Muscle layer of duodenum (tissue), 2 donors: Measurements from ENCODE around the gene TKT.

ENCODE experiments used
- H3K27ac ChIP-seq: one replicate; pipeline ENCODE4 v1.7.0; 2013; ENCODE audit warnings: mild to moderate bottlenecking, low read length
- H3K27me3 ChIP-seq: one replicate; pipeline ENCODE4 v1.7.0; 2013; ENCODE audit warnings: low read depth, mild to moderate bottlenecking, control low read depth, low read length
- H3K36me3 ChIP-seq, 2 donors: one replicate each; pipeline ENCODE4 v1.7.0; 2013; ENCODE audit warnings: low read length in 2 of 2, control low read depth in 1 of 2, mild to moderate bottlenecking in 1 of 2; ENCODE audit not compliant: insufficient read depth in 2 of 2, control insufficient read depth in 1 of 2
- H3K4me1 ChIP-seq, 2 donors: one replicate each; pipeline ENCODE4 v1.7.0; 2013; ENCODE audit warnings: low read length in 2 of 2, mild to moderate bottlenecking in 2 of 2, control low read depth in 1 of 2, moderate library complexity in 1 of 2; ENCODE audit not compliant: insufficient read depth in 2 of 2, control insufficient read depth in 1 of 2
- H3K4me3 ChIP-seq, 2 donors: one replicate each; pipeline ENCODE4 v1.7.0; 2013; ENCODE audit warnings: low read length in 2 of 2, low read depth in 1 of 2, mild to moderate bottlenecking in 1 of 2
- H3K9me3 ChIP-seq, 2 donors: one replicate each; pipeline ENCODE4 v1.7.0; 2013; ENCODE audit warnings: low read length in 2 of 2, control low read depth in 1 of 2, mild to moderate bottlenecking in 1 of 2; ENCODE audit not compliant: control insufficient read depth in 1 of 2
- donor health status: healthy.

The TKT gene

GRCh38 chr3:53250881-53251605, 4.8 kb downstream of the TKT start:
- no peaks in the 10 kb centered on the region for H3K9me3 ChIP-seq
- H3K36me3 ChIP-seq: no peaks in the 10 kb centered on the region
- H3K27me3 ChIP-seq: no peaks in the 10 kb centered on the region
- peaks cover 9 to 54% of the 10 kb centered on the region in 2 donors for H3K4me1 ChIP-seq
- peak overlapping the region; percentile 16 for H3K27ac ChIP-seq
- peak overlapping the region in 1 of 2 donors; percentile 98 for H3K4me3 ChIP-seq

DNA sequence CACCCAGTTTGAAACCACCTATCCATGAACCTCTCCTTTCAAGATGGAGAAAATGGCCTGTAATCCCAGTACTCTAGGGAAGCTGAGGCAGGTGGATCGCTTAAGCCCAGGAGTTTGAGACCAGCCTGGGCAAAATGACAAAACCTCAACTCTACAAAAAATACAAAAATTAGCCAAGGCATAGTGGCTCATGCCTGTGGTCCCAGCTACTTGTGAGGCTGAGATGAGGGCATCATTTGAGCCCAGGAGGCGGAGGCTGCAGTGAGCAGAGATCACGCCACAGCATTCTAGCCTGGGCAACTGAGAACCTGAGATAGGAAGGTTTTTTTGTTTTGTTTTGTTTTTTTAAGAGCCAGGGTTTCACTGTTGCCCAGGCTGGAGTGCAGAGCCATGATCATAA, 5.4 kb downstream of the TKT start:
- Histone ChIP-seq H3K36me3 (peaks cover 0 to 4% of the 10 kb centered on the region in 2 donors), H3K27ac (peak overlapping the region; percentile 31), H3K4me3 (no peak overlapping the region), H3K27me3 (no peaks in the 10 kb centered on the region), H3K4me1 (peaks cover 9 to 53% of the 10 kb centered on the region in 2 donors), H3K9me3 (no peaks in the 10 kb centered on the region)

GRCh38 chr3:53248161-53248560, 7.7 kb downstream of the TKT start:
- peaks cover 5 to 54% of the 10 kb centered on the region in 2 donors for H3K4me1 ChIP-seq
- no peaks in the 10 kb centered on the region for H3K27me3 ChIP-seq
- no peak overlapping the region for H3K4me3 ChIP-seq
- no peaks in the 10 kb centered on the region for H3K9me3 ChIP-seq
- H3K27ac ChIP-seq: no peak overlapping the region
- peaks cover 0 to 4% of the 10 kb centered on the region in 2 donors for H3K36me3 ChIP-seq

DNA sequence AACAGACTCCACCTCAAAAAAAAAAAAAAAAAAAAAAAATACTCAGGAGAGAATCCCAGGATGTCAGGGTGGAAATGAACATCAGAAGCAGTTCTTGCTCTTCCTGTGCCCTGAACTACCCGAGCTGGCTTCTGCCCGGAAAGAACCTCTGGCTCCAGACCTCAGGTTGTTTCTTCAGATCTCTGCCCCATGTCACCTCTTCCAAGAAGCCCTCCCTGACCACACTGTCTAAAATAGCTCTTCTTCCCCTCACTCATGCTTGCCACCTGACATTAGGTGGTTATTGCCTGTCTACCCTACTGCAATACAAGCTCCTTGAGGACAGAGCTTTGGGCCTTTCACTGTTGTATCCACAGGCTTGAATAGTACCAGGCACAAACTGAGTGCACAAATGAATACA, 8.2 kb downstream of the TKT start:
- Histone ChIP-seq H3K27ac (no peak overlapping the region), H3K4me3 (no peak overlapping the region), H3K9me3 (no peaks in the 10 kb centered on the region), H3K4me1 (peaks cover 5 to 54% of the 10 kb centered on the region in 2 donors), H3K27me3 (no peaks in the 10 kb centered on the region), H3K36me3 (peaks cover 0 to 4% of the 10 kb centered on the region in 2 donors)

GRCh38 chr3:53244271-53244670, 11.6 kb downstream of the TKT start:
- no peaks in the 10 kb centered on the region for H3K27me3 ChIP-seq
- H3K4me3 ChIP-seq: no peak overlapping the region
- H3K36me3 ChIP-seq: peaks cover 20 to 31% of the 10 kb centered on the region in 2 donors
- H3K4me1 ChIP-seq: peaks cover 0 to 29% of the 10 kb centered on the region in 2 donors
- no peak overlapping the region for H3K27ac ChIP-seq
- H3K9me3 ChIP-seq: no peaks in the 10 kb centered on the region

GRCh38 chr3:53243785-53244184, 12.0 kb downstream of the TKT start:
- Histone ChIP-seq H3K4me1 (peaks cover 0 to 28% of the 10 kb centered on the region in 2 donors), H3K27me3 (no peaks in the 10 kb centered on the region), H3K27ac (no peak overlapping the region), H3K4me3 (no peak overlapping the region), H3K36me3 (peaks cover 20 to 35% of the 10 kb centered on the region in 2 donors), H3K9me3 (no peaks in the 10 kb centered on the region)

DNA sequence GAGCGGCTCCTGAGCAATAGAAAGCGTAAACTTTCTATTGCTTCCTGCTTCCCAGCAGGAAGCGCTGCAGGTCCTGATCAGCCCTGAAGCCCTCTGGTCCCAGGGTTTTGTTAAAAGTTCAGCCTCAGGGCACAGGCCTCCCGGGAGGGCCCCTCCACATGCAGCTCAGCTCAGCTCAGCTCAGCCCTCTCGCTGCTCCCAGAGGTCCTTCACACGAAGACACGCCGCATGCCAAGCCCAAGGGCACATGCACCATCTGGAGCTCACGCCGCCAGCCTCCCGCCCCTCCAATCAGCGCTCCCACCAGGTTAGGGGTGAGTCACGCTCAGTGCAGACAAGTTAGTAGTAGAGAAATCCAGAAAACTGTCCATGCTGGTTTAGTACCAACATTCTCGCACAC, 12.7 kb downstream of the TKT start:
- H3K27me3 ChIP-seq: no peaks in the 10 kb centered on the region
- no peaks in the 10 kb centered on the region for H3K9me3 ChIP-seq
- H3K27ac ChIP-seq: no peak overlapping the region
- peaks cover 0 to 30% of the 10 kb centered on the region in 2 donors for H3K4me1 ChIP-seq
- peaks cover 25 to 42% of the 10 kb centered on the region in 2 donors for H3K36me3 ChIP-seq
- no peak overlapping the region for H3K4me3 ChIP-seq

DNA sequence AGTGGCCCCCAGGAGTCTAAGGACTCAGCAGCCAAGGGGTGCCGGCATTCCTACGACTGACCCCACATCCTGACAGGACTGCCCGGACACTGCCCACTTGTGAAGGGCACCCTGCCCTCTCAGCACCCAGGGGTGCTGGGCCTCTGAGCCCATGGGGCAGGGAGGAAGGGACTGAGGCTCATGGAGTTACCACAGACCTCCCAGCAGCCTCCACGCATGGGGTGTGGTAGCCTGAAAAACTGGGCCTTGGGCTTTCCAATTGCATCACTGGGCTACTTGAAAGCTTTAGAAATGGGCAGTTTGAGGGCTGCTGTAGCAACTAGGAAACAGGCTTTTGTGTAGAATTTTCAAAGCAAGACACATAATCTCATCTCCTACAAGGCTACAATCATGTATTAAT, 13.2 kb downstream of the TKT start:
- Histone ChIP-seq H3K9me3 (no peaks in the 10 kb centered on the region), H3K27ac (no peak overlapping the region), H3K4me1 (peaks cover 0 to 33% of the 10 kb centered on the region in 2 donors), H3K4me3 (no peak overlapping the region), H3K27me3 (no peaks in the 10 kb centered on the region), H3K36me3 (peaks cover 26 to 45% of the 10 kb centered on the region in 2 donors)

DNA sequence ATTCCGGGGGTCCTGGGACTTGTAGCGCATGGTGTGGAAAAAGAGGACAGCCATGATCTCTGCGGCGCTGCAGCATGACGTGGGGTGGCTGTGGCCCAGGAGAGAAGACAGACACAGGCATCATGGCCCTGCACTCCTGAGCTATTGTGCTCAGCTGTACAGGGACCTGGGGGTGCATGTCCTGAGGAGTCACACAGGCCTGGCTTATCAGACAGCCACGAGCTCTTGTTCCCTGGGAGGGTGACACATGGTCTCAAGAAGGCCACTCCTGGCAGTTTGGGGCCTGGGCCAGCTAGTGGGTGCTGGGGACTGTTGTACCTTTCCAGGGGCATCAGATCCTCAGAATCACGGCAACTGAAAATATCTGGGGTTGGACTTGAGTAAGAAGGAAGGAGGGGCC, 13.7 kb downstream of the TKT start:
- peaks cover 0 to 33% of the 10 kb centered on the region in 2 donors for H3K4me1 ChIP-seq
- H3K4me3 ChIP-seq: no peak overlapping the region
- H3K36me3 ChIP-seq: peaks cover 26 to 45% of the 10 kb centered on the region in 2 donors
- no peaks in the 10 kb centered on the region for H3K27me3 ChIP-seq
- no peak overlapping the region for H3K27ac ChIP-seq
- no peaks in the 10 kb centered on the region for H3K9me3 ChIP-seq

DNA sequence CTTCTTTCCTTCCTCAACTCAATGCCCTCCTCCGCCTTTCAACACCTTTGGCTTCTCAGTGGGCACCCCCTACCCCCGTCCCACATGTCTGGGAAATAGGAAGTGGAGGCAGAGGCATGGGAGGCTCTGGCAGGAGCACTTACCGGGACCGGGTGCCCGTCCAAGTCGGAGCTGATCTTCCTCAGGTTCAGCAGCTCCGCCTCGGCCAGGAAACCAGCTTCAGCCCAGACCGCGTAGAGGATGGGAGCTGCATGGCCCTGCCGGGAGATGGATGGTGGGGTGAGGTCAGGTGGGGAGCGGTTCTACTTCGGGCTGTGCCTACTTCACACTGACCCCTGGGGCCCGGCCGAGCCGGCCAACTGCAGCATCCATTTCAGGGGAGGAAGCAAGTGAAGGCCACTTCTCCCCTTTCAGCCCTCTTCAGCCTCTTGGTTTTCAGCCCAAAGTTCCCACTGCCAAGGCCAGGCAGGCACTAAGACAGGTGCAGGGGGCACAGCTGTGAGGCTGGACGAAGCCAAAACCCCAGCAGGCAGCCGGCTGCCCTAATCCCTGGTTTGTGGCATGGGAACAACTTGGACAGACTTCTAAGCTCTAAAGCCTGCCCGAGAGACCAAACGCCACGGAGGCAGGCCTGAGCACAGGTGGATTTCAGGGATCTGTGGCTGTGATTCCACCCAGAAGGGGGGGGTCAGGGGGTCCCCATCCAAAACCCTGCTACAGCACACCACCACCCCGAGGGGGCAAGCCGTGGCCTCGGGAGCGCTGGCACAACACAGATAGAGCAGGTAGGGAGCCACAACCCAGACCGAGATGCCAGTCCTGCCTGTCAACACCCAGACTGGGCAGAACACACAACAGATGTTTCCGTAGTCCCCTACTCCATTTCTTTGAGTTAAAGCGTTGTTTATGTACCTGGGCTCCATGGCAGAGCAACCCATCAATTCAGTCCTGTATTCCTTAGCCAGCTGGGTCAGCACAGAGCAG, 14.5 kb downstream of the TKT start:
- Histone ChIP-seq H3K36me3 (peaks cover 32 to 52% of the 10 kb centered on the region in 2 donors), H3K27ac (no peak overlapping the region), H3K4me1 (peaks cover 6 to 40% of the 10 kb centered on the region in 2 donors), H3K4me3 (no peak overlapping the region), H3K9me3 (no peaks in the 10 kb centered on the region), H3K27me3 (no peaks in the 10 kb centered on the region)

- H3K4me3 ChIP-seq: no peak overlapping the region
- no peaks in the 10 kb centered on the region for H3K9me3 ChIP-seq
- no peak overlapping the region for H3K27ac ChIP-seq
- peaks cover 33 to 55% of the 10 kb centered on the region in 2 donors for H3K36me3 ChIP-seq
- no peaks in the 10 kb centered on the region for H3K27me3 ChIP-seq
- peaks cover 10 to 46% of the 10 kb centered on the region in 2 donors for H3K4me1 ChIP-seq
Observed at GRCh38 chr3:53239800-53240199, 16.0 kb downstream of the TKT start.
